ENCODE data around the gene OSCAR. TPM values are rescaled to one million over a fixed set of nuclear protein-coding genes. Genes with fewer than 3 reads are reported as not detected.

Gene OSCAR
- polyA plus RNA-seq, 1 experiment, result 0.29 TPM

DNA sequence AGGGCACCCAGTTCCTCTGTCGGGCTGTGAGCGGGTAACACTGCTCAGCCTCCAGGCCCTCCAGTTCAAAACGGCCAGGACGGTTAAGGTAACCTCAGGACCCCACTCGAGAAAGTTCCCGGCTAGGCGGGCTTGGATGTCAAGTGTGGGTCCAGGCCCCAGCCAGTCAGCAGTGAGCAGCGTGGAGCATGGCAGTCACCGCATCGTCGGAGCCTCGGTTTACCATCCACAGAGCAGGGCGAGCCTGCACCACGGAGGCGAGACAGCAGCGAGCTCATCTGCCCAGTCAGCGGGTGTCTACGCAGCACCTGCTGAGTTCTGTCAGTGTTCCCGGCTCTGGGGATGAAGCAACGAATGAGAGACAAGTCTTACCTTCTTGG is 29.0 kb upstream of the OSCAR start:
- POLR2A ChIA-PET, result no interaction called here
- CTCF ChIA-PET, result no interaction called here
- no peak overlapping the region for H3K27ac ChIP-seq (ENCODE audit: low read depth, low read length)
- peaks cover 3% of the 10 kb centered on the region for H3K27me3 ChIP-seq (ENCODE audit: control insufficient read depth, insufficient read depth, low read length)
- no peak for DNase-seq (ENCODE audit: low read depth, low spot score)
- no peak for TF ChIP-seq CTCF (IDR thresholded peaks at IDR 0.05; ENCODE audit: low read depth, low read length)
- H3K4me3 ChIP-seq (ENCODE audit: low read depth, low read length), result no peak overlapping the region
- H3K9me3 ChIP-seq (ENCODE audit: control insufficient read depth, insufficient read depth, low read length), result peaks cover 4% of the 10 kb centered on the region

- CTCF ChIA-PET, result no interaction called here
- no peak for TF ChIP-seq CTCF (IDR thresholded peaks at IDR 0.05; ENCODE audit: low read depth, low read length)
- Histone ChIP-seq H3K27me3 (ENCODE audit: control insufficient read depth, insufficient read depth, low read length) (peaks cover 3% of the 10 kb centered on the region), H3K4me3 (ENCODE audit: low read depth, low read length) (no peak overlapping the region), H3K27ac (ENCODE audit: low read depth, low read length) (no peak overlapping the region), H3K9me3 (ENCODE audit: control insufficient read depth, insufficient read depth, low read length) (peaks cover 4% of the 10 kb centered on the region)
- DNase-seq (ENCODE audit: low read depth, low spot score), result no peak
- POLR2A ChIA-PET, result no interaction called here
These were observed 28.4 kb upstream of the OSCAR start for GRCh38 chr19:54128796-54129616.

DNA sequence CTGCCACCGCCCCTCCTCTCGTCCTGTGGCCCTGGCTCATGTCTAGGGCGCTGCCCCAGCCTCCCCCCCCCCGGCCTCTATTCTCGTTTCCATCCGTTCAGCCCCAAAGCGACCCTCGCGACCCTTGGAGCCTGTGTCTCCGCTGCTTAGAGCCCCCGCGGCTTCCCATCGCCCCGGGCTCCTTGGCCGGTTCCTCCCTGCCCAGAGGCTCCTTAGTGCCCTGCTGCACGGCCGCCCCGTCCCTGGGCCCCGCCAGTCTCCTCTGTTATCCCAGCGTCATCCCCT is 27.8 kb upstream of the OSCAR start:
- ChIA-PET POLR2A (no interaction called here), CTCF (no interaction called here)
- no peak for DNase-seq (ENCODE audit: low read depth, low spot score)
- H3K27me3 ChIP-seq (ENCODE audit: control insufficient read depth, insufficient read depth, low read length), result no peaks in the 10 kb centered on the region
- no peak overlapping the region for H3K27ac ChIP-seq (ENCODE audit: low read depth, low read length)
- no peak for TF ChIP-seq CTCF (IDR thresholded peaks at IDR 0.05; ENCODE audit: low read depth, low read length)
- H3K4me3 ChIP-seq (ENCODE audit: low read depth, low read length), result no peak overlapping the region
- no peaks in the 10 kb centered on the region; the same call in 1 of the 2 replicates for H3K9me3 ChIP-seq (ENCODE audit: control insufficient read depth, insufficient read depth, low read length)

GRCh38 chr19:54127688-54128440 is 27.3 kb upstream of the OSCAR start:
- no peaks in the 10 kb centered on the region; the same call in 1 of the 2 replicates for H3K9me3 ChIP-seq (ENCODE audit: control insufficient read depth, insufficient read depth, low read length)
- no peaks in the 10 kb centered on the region for H3K27me3 ChIP-seq (ENCODE audit: control insufficient read depth, insufficient read depth, low read length)
- H3K4me3 ChIP-seq (ENCODE audit: low read depth, low read length), result no peak overlapping the region
- no peak for DNase-seq (ENCODE audit: low read depth, low spot score)
- ChIA-PET CTCF (no interaction called here), POLR2A (no interaction called here)
- no peak for TF ChIP-seq CTCF (IDR thresholded peaks at IDR 0.05; ENCODE audit: low read depth, low read length)
- no peak overlapping the region for H3K27ac ChIP-seq (ENCODE audit: low read depth, low read length)

DNA sequence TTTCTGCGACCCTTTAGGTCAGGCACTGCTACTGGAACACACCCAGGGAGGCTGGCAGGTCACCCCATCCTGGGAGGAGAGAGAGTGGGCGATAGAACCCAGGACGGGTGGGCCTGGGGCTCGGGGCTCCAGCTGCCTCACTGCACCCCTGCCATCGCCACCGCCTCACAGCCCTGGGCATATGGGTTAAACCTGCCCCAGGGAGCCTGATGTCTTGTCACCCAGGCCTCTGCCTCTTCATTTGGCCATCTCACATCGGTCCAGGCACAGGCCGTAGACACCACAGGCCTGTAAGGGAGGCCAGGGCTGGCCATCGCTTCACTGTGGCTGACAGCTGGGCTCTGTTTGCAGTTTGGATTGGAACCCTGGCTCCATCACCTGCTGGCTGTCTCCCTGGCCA is 25.1 kb upstream of the OSCAR start:
- Histone ChIP-seq H3K27ac (ENCODE audit: low read depth, low read length) (no peak overlapping the region), H3K4me3 (ENCODE audit: low read depth, low read length) (no peak overlapping the region), H3K9me3 (ENCODE audit: control insufficient read depth, insufficient read depth, low read length) (no peaks in the 10 kb centered on the region; the same call in 1 of the 2 replicates), H3K27me3 (ENCODE audit: control insufficient read depth, insufficient read depth, low read length) (no peaks in the 10 kb centered on the region)
- ChIA-PET CTCF (no interaction called here), POLR2A (no interaction called here)
- no peak for TF ChIP-seq CTCF (IDR thresholded peaks at IDR 0.05; ENCODE audit: low read depth, low read length)
- DNase-seq (ENCODE audit: low read depth, low spot score), result no peak

Data from AG04450 (cell line).